ENCODE measurements around the gene ELL2. TPM values are rescaled to one million over a fixed set of nuclear protein-coding genes. Genes with fewer than 3 reads are reported as not detected.

The ELL2 gene
- total RNA-seq, 1 experiment from 2014 or later, result 27.5 TPM

DNA sequence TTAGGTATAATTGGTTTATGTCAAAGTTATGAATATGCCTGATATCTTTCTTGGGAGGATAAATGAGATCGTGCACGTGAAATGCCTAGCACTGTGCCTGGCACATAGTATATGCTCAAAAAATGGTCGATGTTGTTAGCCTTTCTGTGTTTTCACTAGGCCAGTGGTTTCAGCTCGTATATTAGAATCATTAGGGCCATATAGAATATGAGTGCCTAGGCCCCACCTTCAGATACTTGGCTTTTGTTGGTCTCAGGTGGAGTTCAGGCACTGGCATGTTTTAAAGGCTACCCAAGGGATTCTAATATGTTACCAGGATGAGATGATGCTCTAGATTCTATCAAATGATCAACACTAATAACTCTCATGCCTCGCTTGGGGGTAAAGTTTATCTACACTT lies 56.8 kb downstream of the ELL2 start:
- no peaks in the 10 kb centered on the region for H3K27me3 Mint-ChIP-seq (ENCODE audit: low read depth)
- 0 out of 7 replicates have a peak overlapping the region, but pooled peaks of 1 of the 3 experiments have one; percentile 57 for H3K27ac Mint-ChIP-seq
- no peaks in the 10 kb centered on the region for H3K79me1 ChIP-seq (ENCODE audit: insufficient read depth, low read depth, low read length, poor library complexity, severe bottlenecking)
- no peak overlapping the region for H3K4ac ChIP-seq (ENCODE audit: low read depth, low read length)
- H4K91ac ChIP-seq (ENCODE audit: insufficient read length, low read depth, low read length), result no peak overlapping the region
- H3K4me3 Mint-ChIP-seq, result no peak overlapping the region
- H3K4me2 ChIP-seq (ENCODE audit: insufficient read depth, insufficient read length, low read length), result no peak overlapping the region
- no peak overlapping the region for H4K5ac ChIP-seq (ENCODE audit: insufficient read length, low read depth, low read length)
- TF ChIP-seq CTCF (conservative IDR thresholded peaks at IDR 0.05), result no peak
- H3K14ac ChIP-seq (ENCODE audit: insufficient read depth, low read length), result no peak overlapping the region
- no peaks in the 10 kb centered on the region; the same call in 1 of the 2 replicates for H3K4me1 ChIP-seq (ENCODE audit: insufficient read depth, low read length)
- H4K20me1 ChIP-seq (ENCODE audit: control insufficient read depth, insufficient read depth, insufficient read length), result no peaks in the 10 kb centered on the region
- no peak overlapping the region for H3K27ac ChIP-seq (ENCODE audit: insufficient read length, low read depth, low read length)
- H3K27me3 ChIP-seq (ENCODE audit: insufficient read depth, low read length), result no peaks in the 10 kb centered on the region
- H2BK120ac ChIP-seq (ENCODE audit: low read depth, low read length, poor library complexity, severe bottlenecking), result no peak overlapping the region
- H3K9me3 ChIP-seq (ENCODE audit: control insufficient read depth, low read depth, low read length), result no peaks in the 10 kb centered on the region
- H2AFZ ChIP-seq (ENCODE audit: low read length), result no peak overlapping the region
- H3T11ph ChIP-seq (ENCODE audit: low read length), result no peak overlapping the region
- no peak overlapping the region for H3K23ac ChIP-seq (ENCODE audit: insufficient read length, low read depth, low read length)
- H2BK20ac ChIP-seq (ENCODE audit: low read depth, low read length, poor library complexity, severe bottlenecking), result no peak overlapping the region
- no peak overlapping the region for H2AK5ac ChIP-seq (ENCODE audit: insufficient read length, low read length)
- WGBS (ENCODE audit: extremely low coverage, insufficient read length, low lambda C conversion rate), result no CpG with 5 or more reads among the region's 5 CpGs
- no peak overlapping the region for H2BK15ac ChIP-seq (ENCODE audit: low read depth, low read length)
- H3K36me3 Mint-ChIP-seq (ENCODE audit: insufficient read depth in 1 of 3, low read depth in 3 of 3), result peaks cover 0 to 7% (median 1%) of the 10 kb centered on the region in 3 experiments; a peak in 1 of 7 replicates
- no peak overlapping the region for H2BK5ac ChIP-seq (ENCODE audit: insufficient read length, low read length)
- H3K4me1 Mint-ChIP-seq, result peaks cover 13 to 15% of the 10 kb centered on the region in 2 experiments
- no peak overlapping the region for H3K9ac ChIP-seq (ENCODE audit: extremely low read depth, insufficient read length, low read length)
- no peaks in the 10 kb centered on the region for H3K9me3 Mint-ChIP-seq
- H3K23me2 ChIP-seq (ENCODE audit: insufficient read length, low read depth, low read length, poor library complexity, severe bottlenecking), result no peaks in the 10 kb centered on the region
- H4K8ac ChIP-seq (replicated peaks; ENCODE audit: insufficient read length, low read depth, low read length), result no peak overlapping the region
- no peak overlapping the region for H3K18ac ChIP-seq (ENCODE audit: insufficient read length, low read depth, low read length)
- no peak overlapping the region for H2BK12ac ChIP-seq (ENCODE audit: insufficient read length, low read depth, low read length)
- no peak for DNase-seq
- H3K56ac ChIP-seq (ENCODE audit: insufficient read length, low read depth, low read length), result no peak overlapping the region
- H3K79me2 ChIP-seq (ENCODE audit: insufficient read depth, low read length), result no peaks in the 10 kb centered on the region
